HepG2 (cell line): ENCODE data around the gene C2orf42. TPM values are rescaled to one million over a fixed set of nuclear protein-coding genes. Genes with fewer than 3 reads are reported as not detected.

ENCODE experiments used
- ATAC-seq: fragments of 200-7000 bp; cut with Tn5 transposase; 3 replicates; pipeline ENCODE4 v1.9.1; 2020; ENCODE audit warnings: mild to moderate bottlenecking, moderate library complexity
- BruUV-seq: library from RNA; stranded (reverse); fragments of 400-500 nt; replicated peaks from 2 replicates; lab custom pipeline; 2021; lab: Mats Ljungman, UMichigan
- CTCF ChIA-PET: fragments of 300-600 bp; formaldehyde crosslinking; extraction: SDS; loops from one replicate; lab custom pipeline; 2021; ENCODE audit warnings: low total read pairs, inconsistent platforms, low intra/inter-chr PET ratio; lab: Yijun Ruan, JAX
- POLR2A ChIA-PET: fragments of 350-600 bp; sonication (Branson Sonifier 250); formaldehyde crosslinking; loops from one replicate; lab custom pipeline; 2020; ENCODE audit warnings: antibody characterized with exemption, inconsistent platforms; lab: Yijun Ruan, JAX
- DNase-seq: peaks from one replicate; pipeline ENCODE4 v3.0.0-alpha.2; 2015; ENCODE audit warnings: low spot score
- FAIRE-seq: peaks from 3 replicates; lab custom pipeline; 2011; peaks lifted over from hg19 to GRCh38; lab: Jason Lieb, UNC
- H2AFZ ChIP-seq: one replicate; pipeline ENCODE4 v1.6.1; 2011; ENCODE audit warnings: low read length, inconsistent platforms
- H3K27ac ChIP-seq: fragments of 300-600 bp; 3 replicates; pipeline ENCODE4 v1.8.0; 2011; ENCODE audit warnings: mixed run types, mild to moderate bottlenecking, mixed read lengths, low read length, inconsistent platforms; ENCODE audit not compliant: insufficient read depth; ENCODE audit errors: extremely low read length
- H3K27me3 ChIP-seq, 2 experiments: fragments of 200-600 bp in 1 of 2; 2 replicates in 1 of 2; 3 replicates in 1 of 2; pipeline versions ENCODE4 v1.6.0 to v1.8.0; 2011; ENCODE audit warnings: low read length in 2 of 2, mild to moderate bottlenecking in 2 of 2, moderate library complexity in 2 of 2, inconsistent platforms in 1 of 2; ENCODE audit not compliant: insufficient read depth in 2 of 2, control insufficient read depth in 1 of 2
- H3K36me3 ChIP-seq, 2 experiments: fragments of 200-600 bp in 1 of 2; replicated peaks in 1 of 2; 2 replicates in 1 of 2; 3 replicates in 1 of 2; pipeline versions ENCODE4 v1.5.1 to v1.8.0; 2011; ENCODE audit warnings: low read length in 2 of 2, inconsistent platforms in 1 of 2; ENCODE audit not compliant: insufficient read depth in 2 of 2, control insufficient read depth in 1 of 2
- H3K4me1 ChIP-seq: 2 replicates; pipeline ENCODE4 v1.5.1; 2012; ENCODE audit warnings: low read length, inconsistent platforms; ENCODE audit not compliant: insufficient read depth
- H3K4me2 ChIP-seq: 2 replicates; pipeline ENCODE4 v1.6.0; 2011; ENCODE audit warnings: low read depth, low read length, inconsistent platforms
- H3K4me3 ChIP-seq, 3 experiments: fragments of 200-600 bp in 1 of 3; sonication (generic), shearing (Covaris generic) in 1 of 3; replicated peaks in 1 of 3; 2 replicates each; pipeline ENCODE4 v1.5.1; 2011 to 2016; ENCODE audit warnings: low read length in 3 of 3, inconsistent platforms in 2 of 3, low read depth in 2 of 3, mild to moderate bottlenecking in 2 of 3, control low read depth in 1 of 3, mixed read lengths in 1 of 3; ENCODE audit not compliant: insufficient read depth in 1 of 3
- H3K79me2 ChIP-seq: one replicate; pipeline ENCODE4 v1.6.1; 2011; ENCODE audit warnings: low read length, inconsistent platforms; ENCODE audit not compliant: insufficient read depth
- H3K9ac ChIP-seq: 2 replicates; pipeline ENCODE4 v1.6.0; 2011; ENCODE audit warnings: mild to moderate bottlenecking, low read depth, low read length, inconsistent platforms; ENCODE audit not compliant: insufficient read depth
- H3K9me3 ChIP-seq: 2 replicates; pipeline ENCODE4 v1.5.1; 2012; ENCODE audit warnings: mild to moderate bottlenecking, low read length
- H4K20me1 ChIP-seq: 2 replicates; pipeline ENCODE4 v1.6.0; 2011; ENCODE audit warnings: inconsistent platforms, mild to moderate bottlenecking, low read length, moderate library complexity; ENCODE audit not compliant: insufficient read depth
- ELF3 ChIP-seq: IDR thresholded peaks from 2 replicates; pipeline ENCODE4 v1.6.1; 2016; ENCODE audit warnings: missing genetic modification reagents, missing compliant biosample characterization
- FOXA1 ChIP-seq, 2 experiments: fragments of 450-650 bp in 1 of 2; sonication (generic) in 1 of 2; formaldehyde crosslinking in 1 of 2; IDR thresholded peaks; 2 replicates each; pipeline versions ENCODE4 v1.4.0 to v1.6.1; 2016 to 2020; ENCODE audit warnings: missing genetic modification reagents in 1 of 2
- FOXA3 ChIP-seq: IDR thresholded peaks from 2 replicates; pipeline ENCODE4 v1.6.1; 2016; ENCODE audit warnings: missing genetic modification reagents, missing compliant biosample characterization
- NFE2L2 ChIP-seq: fragments of 150-350 bp; IDR thresholded peaks from 2 replicates; pipeline ENCODE4 v1.6.1; 2014; ENCODE audit warnings: low read length
- SOX13 ChIP-seq, 3 experiments: fragments of 450-650 bp in 1 of 3; sonication (generic) in 1 of 3; formaldehyde crosslinking in 1 of 3; IDR thresholded peaks in 2 of 3; conservative IDR thresholded peaks in 1 of 3; 2 replicates each; pipeline versions ENCODE4 v1.5.0 to v1.6.1; 2016 to 2020; ENCODE audit warnings: antibody characterized with exemption in 1 of 3, mild to moderate bottlenecking in 1 of 3, missing compliant biosample characterization in 1 of 3, missing genetic modification reagents in 1 of 3, moderate library complexity in 1 of 3
- STAG1 ChIP-seq: sonication (generic); formaldehyde crosslinking; IDR thresholded peaks from 2 replicates; pipeline ENCODE4 v1.4.0; 2020; ENCODE audit warnings: missing genetic modification reagents
- TAF1 ChIP-seq: sonication (generic); formaldehyde crosslinking; IDR thresholded peaks from 2 replicates; pipeline ENCODE4 v1.4.0; 2020; ENCODE audit warnings: missing genetic modification reagents
- TEAD3 ChIP-seq: optimal IDR thresholded peaks from 2 replicates; pipeline ENCODE3; 2016; ENCODE audit warnings: borderline replicate concordance
- ZFP36L2 ChIP-seq: sonication (generic); formaldehyde crosslinking; IDR thresholded peaks from 2 replicates; pipeline ENCODE4 v1.4.0; 2020; ENCODE audit warnings: missing genetic modification reagents
- ZFP90 ChIP-seq: sonication (generic); formaldehyde crosslinking; IDR thresholded peaks from 2 replicates; pipeline ENCODE4 v1.8.0; 2022; ENCODE audit warnings: missing genetic modification reagents, mild to moderate bottlenecking, inconsistent platforms, borderline replicate concordance
- ZFX ChIP-seq: sonication (generic); formaldehyde crosslinking; IDR thresholded peaks from 2 replicates; pipeline ENCODE4 v1.4.0; 2020; ENCODE audit warnings: mild to moderate bottlenecking, low read depth, missing genetic modification reagents, moderate library complexity
- ZIK1 ChIP-seq: sonication (generic); formaldehyde crosslinking; IDR thresholded peaks from 2 replicates; pipeline ENCODE4 v1.5.0; 2020; ENCODE audit warnings: mild to moderate bottlenecking, low read depth, missing genetic modification reagents, borderline replicate concordance
- ZKSCAN8 ChIP-seq: IDR thresholded peaks from 2 replicates; pipeline ENCODE4 v1.6.1; 2016; ENCODE audit warnings: borderline replicate concordance, missing genetic modification reagents, missing compliant biosample characterization
- ZNF317 ChIP-seq: sonication (generic); formaldehyde crosslinking; IDR thresholded peaks from 2 replicates; pipeline ENCODE4 v1.5.0; 2020; ENCODE audit warnings: mild to moderate bottlenecking, missing genetic modification reagents
- ZNF362 ChIP-seq: sonication (generic); formaldehyde crosslinking; IDR thresholded peaks from 2 replicates; pipeline ENCODE4 v1.4.0; 2020; ENCODE audit warnings: missing genetic modification reagents, mild to moderate bottlenecking, borderline replicate concordance
- ZNF556 ChIP-seq: sonication (generic); formaldehyde crosslinking; IDR thresholded peaks from 2 replicates; pipeline ENCODE4 v1.4.0; 2020; ENCODE audit warnings: mild to moderate bottlenecking, missing genetic modification reagents, borderline replicate concordance
- ZNF563 ChIP-seq: sonication (generic); formaldehyde crosslinking; IDR thresholded peaks from 2 replicates; pipeline ENCODE4 v1.8.0; 2022; ENCODE audit warnings: mild to moderate bottlenecking, moderate library complexity, missing genetic modification reagents
- WGBS: methylation state at CpG from one replicate; pipeline ENCODE4 v1.1.6; 2017; ENCODE audit warnings: low lambda C conversion rate; 5-methylcytosine and 5-hydroxymethylcytosine counted together
- in situ Hi-C: cut with HindIII; loops from 2 replicates; pipeline ENCODE4 v1.10.0; 2017; ENCODE audit warnings: low pct_unique_long_range_greater_than_20kb; ENCODE audit not compliant: extremely low pct_ligation_motif_present
- intact Hi-C: fragments of 100-400 bp; cut with micrococcal nuclease; formaldehyde crosslinking; loops from one replicate; pipeline ENCODE4 v1.10.0; 2022; ENCODE audit not compliant: unreplicated experiment
- polyA plus RNA-seq, 8 experiments: library from polyadenylated mRNA; depleted of rRNA in 3 of 8; stranded (reverse) in 7 of 8; unstranded in 1 of 8; fragments of >200 nt; fragmentation: Illumina TruSeq in 4 of 8; extraction: Trizol in 4 of 8; gene quantifications; 2 replicates each; pipeline versions ENCODE4 v1.2.1 to v1.2.3, GENCODE V29; 2011 to 2016; ENCODE audit warnings: low read depth in 4 of 8, missing spikeins in 1 of 8, mixed read lengths in 1 of 8; ENCODE audit not compliant: insufficient read depth in 1 of 8
- total RNA-seq, 5 experiments: library from RNA; depleted of rRNA; stranded (reverse); fragments of >200 nt; fragmentation: Illumina TruSeq; extraction: Trizol; gene quantifications; 2 replicates each; pipeline ENCODE4 v1.2.3, GENCODE V29; 2016; ENCODE audit warnings: low read depth in 1 of 5

C2orf42 gene
- total and polyA plus RNA-seq, 2 of the 13 experiments (the other 11 are each of a cell fraction or from before 2014, with no cell fraction given): 9.3 to 9.9 TPM

GRCh38 chr2:70201225-70201768 is 10.5 kb upstream of the C2orf42 start:
- H3K9ac ChIP-seq: no peak overlapping the region
- no peak overlapping the region for H3K27ac ChIP-seq
- no TSS peak for BruUV-seq
- intact Hi-C loops: no loop called here
- H3K79me2 ChIP-seq: no peaks in the 10 kb centered on the region
- ATAC-seq (no peak), FAIRE-seq (no peak), DNase-seq (no peak)
- peak; percentile 85; the same call in 1 of the 2 replicates for TF ChIP-seq ZNF317 (CRISPR knock-in tag)
- TF ChIP-seq NFE2L2: peak; percentile 32; the same call in 1 of the 2 replicates
- no peak for TF ChIP-seq ZKSCAN8 (CRISPR knock-in tag)
- no peak for TF ChIP-seq ZIK1 (CRISPR knock-in tag)
- TF ChIP-seq ZFX (CRISPR knock-in tag): peak; percentile 48
- H3K4me2 ChIP-seq: no peak overlapping the region
- no peaks in the 10 kb centered on the region for H3K27me3 ChIP-seq
- H3K9me3 ChIP-seq: no peaks in the 10 kb centered on the region
- POLR2A ChIA-PET: interaction anchor here (2.6 kb wide), 1 partner anchor 10 kb away, joined by 15 read pairs; the partner anchor contains the start of gene C2orf42
- H2AFZ ChIP-seq: no peak overlapping the region
- CTCF ChIA-PET: no interaction called here
- H3K4me1 ChIP-seq: peaks cover 5% of the 10 kb centered on the region; the same call in 1 of the 2 replicates
- H3K36me3 ChIP-seq: no peaks in the 10 kb centered on the region
- in situ Hi-C loops: no loop called here
- no peak overlapping the region for H3K4me3 ChIP-seq
- H4K20me1 ChIP-seq: no peaks in the 10 kb centered on the region
- 66% methylated on average over 3 of the region's 3 CpGs for WGBS

GRCh38 chr2:70199320-70199864 is 8.6 kb upstream of the C2orf42 start:
- no TSS peak for BruUV-seq
- no peak overlapping the region for H3K27ac ChIP-seq
- no peaks in the 10 kb centered on the region for H3K9me3 ChIP-seq
- H3K4me3 ChIP-seq: no peak overlapping the region
- H4K20me1 ChIP-seq: no peaks in the 10 kb centered on the region
- no peaks in the 10 kb centered on the region for H3K36me3 ChIP-seq
- no peak overlapping the region for H3K9ac ChIP-seq
- H3K4me2 ChIP-seq: no peak overlapping the region
- 30% methylated on average over 4 of the region's 4 CpGs for WGBS
- FAIRE-seq: peak; percentile 57
- CTCF ChIA-PET: no interaction called here
- H3K4me1 ChIP-seq: peaks cover 5% of the 10 kb centered on the region; the same call in 1 of the 2 replicates
- no peaks in the 10 kb centered on the region for H3K27me3 ChIP-seq
- POLR2A ChIA-PET: interaction anchor here (1.3 kb wide), 1 partner anchor 8 kb away, joined by 5 read pairs; the partner anchor contains the start of gene C2orf42
- in situ Hi-C loops: no loop called here
- no peak overlapping the region for H2AFZ ChIP-seq
- ATAC-seq: peak; percentile 6; the same call in 1 of the 3 replicates
- DNase-seq: peak; percentile 36
- H3K79me2 ChIP-seq: no peaks in the 10 kb centered on the region
- intact Hi-C loops: no loop called here
- TF ChIP-seq ZNF556 (CRISPR knock-in tag): no peak
- no peak for TF ChIP-seq SOX13 (IDR thresholded peaks at IDR 0.05)
- TF ChIP-seq SOX13 (CRISPR knock-in tag; conservative IDR thresholded peaks at IDR 0.05 in 1 of 2, IDR thresholded peaks at IDR 0.05 in 1 of 2): peak in 1 of 2 experiments; percentile 62; a peak in 2 of 4 replicates
- TF ChIP-seq ZIK1 (CRISPR knock-in tag): no peak
- TF ChIP-seq ZNF563: no peak
- TF ChIP-seq ZNF362 (CRISPR knock-in tag): peak; percentile 52; the same call in 1 of the 2 replicates
- TF ChIP-seq TAF1 (CRISPR knock-in tag): no peak
- TF ChIP-seq FOXA1 (IDR thresholded peaks at IDR 0.05): no peak
- TF ChIP-seq FOXA1 (CRISPR knock-in tag; IDR thresholded peaks at IDR 0.05): peak; percentile 68
- TF ChIP-seq ZFP90 (CRISPR knock-in tag): peak; percentile 97; the same call in 1 of the 2 replicates
- TF ChIP-seq ELF3 (CRISPR knock-in tag): 0 out of 2 replicates have a peak, but pooled peaks have one; percentile 46
- peak; percentile 31 for TF ChIP-seq STAG1 (CRISPR knock-in tag)
- TF ChIP-seq ZFP36L2 (CRISPR knock-in tag): no peak
- peak; percentile 56; the same call in 1 of the 2 replicates for TF ChIP-seq FOXA3 (CRISPR knock-in tag)
- peak; percentile 17 for TF ChIP-seq TEAD3 (CRISPR knock-in tag)
